MV-4-11 (cell line): ENCODE results near the gene SIVA1.

Experiments
- DNase-seq: peaks from one replicate; lab custom pipeline; 2025; lab: John Stamatoyannopoulos, UW

The SIVA1 gene

GRCh38 chr14:104734991-104735779 is 17.8 kb upstream of the SIVA1 start:
- DNase-seq, result no peak

GRCh38 chr14:104735830-104736642 is 16.9 kb upstream of the SIVA1 start:
- DNase-seq, result peak; percentile 79

- no peak for DNase-seq
These were observed 14.4 kb upstream of the SIVA1 start for GRCh38 chr14:104738375-104739019.

GRCh38 chr14:104739026-104739425 is 13.9 kb upstream of the SIVA1 start:
- DNase-seq, result no peak

- DNase-seq, result no peak
These were observed 13.1 kb upstream of the SIVA1 start for GRCh38 chr14:104739546-104740516.

GRCh38 chr14:104741108-104741802 is 11.7 kb upstream of the SIVA1 start:
- no peak for DNase-seq

- no peak for DNase-seq
These were observed 11.1 kb upstream of the SIVA1 start for GRCh38 chr14:104741803-104742251.

GRCh38 chr14:104742586-104743455 is 10.1 kb upstream of the SIVA1 start:
- no peak for DNase-seq

GRCh38 chr14:104743461-104744380 is 9.2 kb upstream of the SIVA1 start:
- DNase-seq, result no peak

GRCh38 chr14:104744484-104744883 is 8.5 kb upstream of the SIVA1 start:
- no peak for DNase-seq

GRCh38 chr14:104745431-104745830 is 7.5 kb upstream of the SIVA1 start:
- DNase-seq, result no peak

- no peak for DNase-seq
These were observed 6.8 kb upstream of the SIVA1 start for GRCh38 chr14:104746071-104746545.

GRCh38 chr14:104746934-104747481 is 5.9 kb upstream of the SIVA1 start:
- no peak for DNase-seq

GRCh38 chr14:104747876-104748275 is 5.1 kb upstream of the SIVA1 start:
- DNase-seq, result no peak

GRCh38 chr14:104749111-104749649 is 3.8 kb upstream of the SIVA1 start:
- no peak for DNase-seq

- no peak for DNase-seq
These were observed 2.7 kb upstream of the SIVA1 start for GRCh38 chr14:104750056-104750752.

GRCh38 chr14:104750753-104751057 is 2.2 kb upstream of the SIVA1 start:
- peak; percentile 39 for DNase-seq
